GM18867 (cell line): Measurements from ENCODE around the gene HSH2D.
"Not testable (repeated sequence)": the region's sequence is repeated elsewhere in the genome, so short reads cannot be mapped to it uniquely, and the experiment has no call there.

Experiments
- ATAC-seq: cut with Tn5 transposase; IDR thresholded peaks from one replicate; pipeline ENCODE4 v1.9.1; 2021; ENCODE audit warnings: mild to moderate bottlenecking, moderate library complexity; ENCODE audit not compliant: unreplicated experiment

HSH2D gene, protein sequence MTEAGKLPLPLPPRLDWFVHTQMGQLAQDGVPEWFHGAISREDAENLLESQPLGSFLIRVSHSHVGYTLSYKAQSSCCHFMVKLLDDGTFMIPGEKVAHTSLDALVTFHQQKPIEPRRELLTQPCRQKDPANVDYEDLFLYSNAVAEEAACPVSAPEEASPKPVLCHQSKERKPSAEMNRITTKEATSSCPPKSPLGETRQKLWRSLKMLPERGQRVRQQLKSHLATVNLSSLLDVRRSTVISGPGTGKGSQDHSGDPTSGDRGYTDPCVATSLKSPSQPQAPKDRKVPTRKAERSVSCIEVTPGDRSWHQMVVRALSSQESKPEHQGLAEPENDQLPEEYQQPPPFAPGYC

DNA sequence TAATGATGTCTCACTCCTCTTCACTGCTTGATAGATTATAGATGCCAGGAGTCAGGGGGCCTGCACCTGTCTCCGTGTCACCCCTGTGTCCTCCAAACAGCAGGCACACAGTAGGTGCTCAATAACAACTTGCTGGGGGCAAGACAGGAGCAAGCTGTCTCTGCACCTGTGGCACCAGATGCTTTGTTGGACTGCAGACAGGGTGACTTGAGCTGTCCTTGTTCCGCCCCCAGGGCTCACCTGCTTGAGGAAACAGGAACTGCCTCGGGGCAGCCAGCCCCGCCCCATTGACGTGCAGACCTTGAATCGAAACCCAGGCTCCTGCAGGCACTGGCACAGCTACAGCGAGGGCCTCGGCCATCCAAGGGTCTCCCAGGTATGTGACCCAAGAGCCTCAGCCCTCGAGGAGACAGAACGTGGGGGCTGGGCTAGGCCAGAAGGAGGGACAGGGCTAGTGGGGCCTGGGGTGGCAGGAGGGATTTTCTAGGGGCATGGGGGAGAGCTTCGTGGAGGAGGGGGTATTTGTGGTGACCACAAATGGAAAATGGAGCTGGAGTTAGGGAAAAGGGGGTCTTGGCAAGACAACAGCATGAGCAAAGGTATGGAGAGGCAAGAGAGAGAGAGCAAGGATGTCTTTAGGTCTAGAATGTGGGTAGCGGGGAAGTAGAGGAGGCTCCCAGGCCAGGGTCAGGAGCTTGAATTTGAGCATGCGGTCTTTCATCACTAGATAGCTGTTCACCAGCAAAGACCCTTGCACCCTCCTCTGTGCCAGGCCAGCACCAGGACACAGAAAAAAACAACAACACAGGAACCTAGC lies at the start of gene HSH2D:
HSH2D (plus strand) TSS at position 287 of the 817 bp plus-strand sequence. CDS start 5,066 bp downstream, outside the sequence.
- peak; percentile 72 for ATAC-seq

DNA sequence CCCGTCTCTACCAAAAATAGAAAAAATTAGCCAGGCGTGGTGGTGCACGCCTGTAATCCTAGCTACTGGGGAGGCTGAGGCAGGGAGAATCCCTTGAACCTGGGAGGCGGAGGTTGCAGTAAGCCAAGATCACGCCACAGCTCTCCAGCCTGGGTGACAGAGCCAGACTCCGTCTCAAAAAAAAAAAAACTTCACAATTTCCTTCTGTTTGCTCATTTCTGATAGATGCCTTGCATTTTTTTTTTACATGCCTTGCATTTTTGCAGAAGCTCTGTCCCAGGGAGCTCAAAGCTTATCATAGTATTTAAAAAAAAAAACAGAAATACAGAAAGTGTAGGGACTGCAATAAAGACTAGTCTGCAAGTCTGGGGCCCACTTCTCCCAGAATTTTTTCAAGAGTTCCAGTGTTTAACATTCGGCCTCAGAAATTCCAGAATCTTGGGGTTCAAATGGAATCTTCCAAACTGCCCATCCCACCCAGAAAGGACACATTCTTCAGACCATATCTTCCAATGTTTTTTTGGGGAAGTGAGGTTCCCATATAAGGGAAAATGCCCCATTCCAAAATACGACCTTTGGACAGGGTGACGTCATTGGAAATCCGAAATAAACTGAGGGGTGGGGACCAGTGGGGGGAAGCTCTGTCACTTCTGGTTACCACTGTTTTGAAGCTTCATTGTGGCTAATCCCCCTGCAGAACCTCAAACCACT lies 49.0 kb upstream of the HSH2D start:
- ATAC-seq = no peak

DNA sequence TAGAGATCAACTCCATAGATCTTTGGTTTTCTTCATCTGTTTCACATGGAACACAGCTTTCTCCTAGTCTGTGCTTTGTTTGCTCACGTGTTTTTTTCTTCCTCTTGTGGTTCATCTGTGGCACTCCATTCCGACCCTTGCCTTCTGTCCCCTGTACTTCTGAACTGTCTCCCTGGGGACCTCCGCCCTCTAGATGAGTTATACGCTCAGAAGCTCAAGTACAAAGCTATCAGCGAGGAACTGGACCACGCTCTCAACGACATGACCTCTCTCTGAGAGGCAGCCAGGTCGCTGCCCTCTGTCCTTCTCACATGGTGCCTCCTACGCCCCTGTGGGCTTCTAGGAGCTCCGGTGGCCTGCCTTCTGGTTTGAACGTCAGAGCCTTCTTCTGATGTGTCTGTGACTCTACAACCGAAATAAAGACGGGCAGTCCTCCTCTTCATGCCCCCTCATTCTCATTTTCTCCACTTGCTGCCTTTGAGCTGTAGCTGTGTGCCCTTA lies 48.4 kb upstream of the HSH2D start:
- ATAC-seq = no peak

DNA sequence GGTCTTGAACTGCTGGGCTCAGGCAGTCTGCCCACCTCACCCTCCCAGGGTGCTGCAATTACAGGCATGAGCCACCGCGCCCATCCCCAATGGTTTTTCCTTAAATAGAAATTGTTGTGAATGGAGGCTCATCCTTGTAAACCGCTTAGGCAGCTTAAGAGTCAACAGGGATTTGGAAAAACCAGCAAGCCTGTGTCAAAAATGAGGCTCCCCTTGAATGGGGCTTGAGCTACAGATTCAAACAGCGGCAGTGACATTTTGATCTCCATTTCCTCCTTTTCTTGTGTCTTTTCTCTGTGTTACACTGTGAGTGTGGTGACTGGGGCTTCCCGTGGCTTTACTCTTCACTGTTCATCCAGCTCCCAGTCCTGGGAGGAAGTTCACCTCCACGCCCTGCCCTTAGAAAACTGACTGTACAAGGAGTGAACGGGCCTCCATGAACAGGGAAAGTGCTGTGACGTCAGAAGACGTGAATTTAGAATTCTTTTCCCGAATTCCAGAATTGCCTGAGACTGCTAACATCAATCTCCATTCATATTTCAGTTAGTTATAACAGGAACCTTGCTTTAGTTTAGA lies 47.1 kb upstream of the HSH2D start:
- no peak for ATAC-seq

DNA sequence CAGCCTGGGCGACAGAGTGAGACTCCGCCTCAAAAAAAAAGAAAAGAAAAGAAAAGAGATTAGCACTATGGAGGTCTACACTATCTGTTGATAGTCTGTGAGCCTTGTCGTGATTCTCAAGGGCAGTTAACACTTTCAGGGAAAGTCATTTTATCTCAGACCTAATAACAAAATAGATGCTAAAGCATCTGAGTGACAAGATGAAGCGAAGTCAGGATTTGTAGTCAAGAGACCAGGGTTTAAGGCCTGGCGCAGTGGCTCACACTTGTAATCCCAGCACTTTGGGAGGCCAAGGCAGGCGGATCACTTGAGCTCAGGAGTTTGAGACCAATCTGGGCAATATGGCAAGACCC lies 45.1 kb upstream of the HSH2D start:
- no peak for ATAC-seq

DNA sequence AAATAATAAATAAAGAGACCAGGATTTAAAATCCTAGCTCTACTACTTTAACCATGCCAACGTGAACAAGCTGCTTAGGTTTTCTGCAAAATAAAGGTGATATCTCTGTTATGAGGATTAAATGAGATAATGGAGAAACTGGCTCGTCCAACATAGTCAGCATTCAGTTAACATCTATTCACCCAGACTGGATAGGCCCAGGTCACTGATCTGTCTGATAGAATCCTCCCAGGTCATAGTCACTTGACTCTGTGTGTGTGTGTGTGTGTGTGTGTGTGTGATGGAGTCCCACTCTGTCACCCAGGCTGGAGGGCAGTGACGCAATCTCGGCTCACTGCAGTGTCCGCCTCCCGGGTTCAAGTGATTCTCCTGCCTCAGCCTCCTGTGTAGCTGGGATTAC lies 44.7 kb upstream of the HSH2D start:
- ATAC-seq = no peak

DNA sequence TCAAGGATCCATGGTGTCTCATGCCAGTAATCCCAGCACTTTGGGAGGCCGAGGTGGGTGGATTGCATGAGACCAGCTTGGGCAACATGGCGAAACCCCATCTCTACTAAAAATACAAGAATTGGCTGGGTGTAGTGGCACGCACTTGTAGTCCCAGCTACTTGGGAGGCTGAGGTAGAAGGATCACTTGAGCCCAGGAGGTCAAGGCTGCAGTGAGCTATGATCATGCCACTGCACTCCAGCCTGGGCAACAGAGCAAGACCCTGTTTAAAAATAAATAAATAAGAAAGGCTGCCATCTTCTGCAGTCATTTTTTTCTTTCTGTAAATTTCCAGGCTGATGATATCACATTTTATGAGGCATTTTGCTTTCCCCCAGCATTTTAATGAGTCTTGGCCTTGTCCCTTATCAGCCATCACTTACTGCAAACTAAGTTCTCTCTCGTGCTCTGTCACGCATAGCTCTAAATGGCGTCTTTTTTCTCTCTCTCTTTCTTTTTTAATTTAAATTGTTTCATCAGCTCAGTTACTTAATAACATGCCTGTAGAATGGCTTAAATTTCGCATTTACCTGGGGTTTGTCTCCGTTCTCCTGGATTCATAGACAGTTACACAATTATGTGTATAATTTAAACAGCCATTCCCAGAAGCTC lies 44.0 kb upstream of the HSH2D start:
- not testable (repeated sequence) for ATAC-seq

DNA sequence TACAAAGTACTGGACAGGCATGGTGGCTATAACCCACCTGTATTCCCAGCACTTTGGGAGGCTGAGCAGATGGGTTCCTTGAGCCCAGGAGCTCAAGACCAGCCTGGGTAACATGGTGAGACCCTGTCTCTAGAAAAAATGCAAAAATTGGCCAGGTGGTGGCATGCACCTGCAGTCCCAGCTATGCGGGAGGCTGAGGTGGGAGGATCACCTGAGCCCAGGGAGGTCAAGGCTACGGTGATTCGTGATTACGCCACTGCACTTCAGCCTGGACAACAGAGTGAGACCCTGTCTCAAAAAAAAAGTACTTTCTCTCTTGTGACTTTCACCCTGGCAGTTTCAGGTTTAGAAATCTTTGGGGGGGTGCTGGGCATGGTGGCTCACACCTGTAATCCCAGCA lies 43.0 kb upstream of the HSH2D start:
- ATAC-seq = no peak

DNA sequence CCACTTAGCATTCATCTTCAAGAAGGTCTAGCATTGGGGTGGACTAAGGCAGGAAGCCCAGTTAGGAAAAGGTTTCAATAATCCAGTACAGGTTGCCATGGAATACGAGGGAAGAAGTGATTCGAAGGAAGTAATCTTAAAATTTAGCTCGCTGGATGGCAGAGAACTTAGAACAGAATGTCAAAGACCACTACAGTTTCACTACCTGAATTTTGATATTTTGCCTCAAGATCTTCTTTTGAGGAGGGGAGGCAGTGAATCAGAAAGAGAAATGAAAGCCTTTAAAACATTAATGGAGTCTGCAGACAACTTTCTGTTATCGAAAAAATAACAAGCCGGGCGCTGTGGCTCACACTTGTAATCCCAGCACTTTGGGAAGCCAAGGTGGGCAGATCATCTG lies 38.8 kb upstream of the HSH2D start:
- no peak for ATAC-seq

DNA sequence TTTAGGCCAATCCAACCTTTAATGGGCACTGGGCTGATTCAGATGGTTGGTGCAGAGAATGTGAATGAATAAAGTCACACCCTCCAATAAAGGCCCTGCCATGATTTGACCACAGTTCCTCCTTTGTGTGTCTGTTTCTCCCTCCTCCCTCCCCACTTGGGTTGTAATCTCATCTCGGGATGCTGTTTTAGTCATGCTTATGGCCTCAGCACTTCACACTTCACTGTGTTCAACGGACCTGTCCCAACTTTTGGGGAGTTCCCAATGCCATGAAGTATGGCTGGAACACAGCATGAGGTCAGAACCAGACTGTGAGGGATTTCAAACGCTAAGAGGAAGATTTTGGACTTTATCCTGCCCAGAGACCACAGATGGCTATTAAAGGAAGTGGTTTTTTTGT lies 37.4 kb upstream of the HSH2D start:
- ATAC-seq = no peak

DNA sequence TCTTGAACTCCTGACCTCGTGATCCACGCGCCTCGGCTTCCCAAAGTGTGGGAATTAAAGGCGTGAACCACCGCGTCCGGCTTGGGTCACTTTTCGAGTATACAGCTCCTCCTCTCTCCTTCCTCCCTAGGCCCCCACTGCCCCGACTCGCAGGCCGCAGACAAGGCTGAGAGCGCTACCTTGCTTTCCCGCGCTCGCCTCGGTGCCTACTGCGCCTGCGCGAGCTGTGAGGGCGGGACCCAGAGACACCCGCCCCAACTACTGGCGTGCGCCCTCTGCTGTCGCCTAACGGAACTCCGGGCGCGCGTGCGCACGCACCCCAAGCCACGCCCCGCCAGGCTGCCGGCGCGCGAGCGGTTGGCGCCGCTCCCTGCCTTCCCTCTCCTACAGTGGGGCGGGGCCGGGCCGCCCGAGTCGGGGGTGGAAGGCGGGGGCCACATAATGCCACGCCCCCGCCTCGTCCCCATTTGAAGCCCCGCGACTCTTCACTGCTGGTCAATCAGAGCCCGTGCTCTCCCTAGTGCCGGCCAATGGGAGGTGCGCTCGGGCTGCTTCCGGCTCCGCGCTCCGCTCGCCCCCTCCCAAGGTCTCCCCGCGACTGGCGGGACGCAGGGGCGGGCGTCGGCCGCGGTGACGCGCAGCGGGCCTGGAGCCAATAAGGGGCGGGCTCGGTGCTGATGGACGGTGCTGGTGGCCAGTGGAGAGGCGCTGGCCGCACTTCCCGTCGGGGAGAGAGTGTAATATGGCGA lies 32.2 kb upstream of the HSH2D start, which contains the start of gene RAB8A:
RAB8A (plus strand) TSS at position 730 of the 749 bp plus-strand sequence; CDS start at position 743, 13 bp downstream.
- peak; percentile 88 for ATAC-seq

DNA sequence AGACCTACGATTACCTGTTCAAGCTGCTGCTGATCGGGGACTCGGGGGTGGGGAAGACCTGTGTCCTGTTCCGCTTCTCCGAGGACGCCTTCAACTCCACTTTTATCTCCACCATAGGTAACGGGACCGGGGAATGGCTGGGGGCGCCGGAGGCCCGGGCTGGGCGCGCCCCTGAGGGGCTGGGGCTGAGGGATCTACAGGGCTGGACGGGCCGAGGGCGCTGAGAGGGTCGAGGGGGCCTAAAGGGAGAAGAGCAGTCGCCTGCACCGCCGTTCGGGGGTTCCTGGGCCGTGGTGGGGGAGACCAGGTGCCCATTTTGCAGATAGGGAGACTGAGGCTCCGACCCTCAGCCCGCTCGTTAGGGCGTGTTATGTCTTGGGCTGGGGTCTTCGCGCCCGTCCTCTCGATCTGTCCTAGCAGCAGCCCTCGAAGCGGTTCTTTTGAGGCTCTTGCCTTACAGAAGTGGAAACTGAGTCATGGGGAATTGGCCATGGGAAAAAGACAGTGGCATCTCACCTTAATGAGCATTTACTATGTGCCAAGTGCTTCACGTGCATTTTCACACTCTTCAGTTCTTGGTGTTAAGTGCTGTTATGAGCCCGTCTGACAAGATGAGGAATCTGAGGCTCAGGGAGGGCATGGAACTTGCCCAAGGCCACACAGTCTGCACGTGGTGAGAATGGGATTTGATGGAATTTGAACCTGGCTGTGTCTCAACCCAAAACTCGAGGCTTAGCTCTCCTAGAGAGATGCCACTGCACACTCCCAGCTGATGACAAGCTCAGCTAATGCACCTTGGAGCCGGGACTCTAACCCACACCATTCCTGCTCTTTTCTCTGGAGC lies 31.4 kb upstream of the HSH2D start:
- ATAC-seq = no peak

DNA sequence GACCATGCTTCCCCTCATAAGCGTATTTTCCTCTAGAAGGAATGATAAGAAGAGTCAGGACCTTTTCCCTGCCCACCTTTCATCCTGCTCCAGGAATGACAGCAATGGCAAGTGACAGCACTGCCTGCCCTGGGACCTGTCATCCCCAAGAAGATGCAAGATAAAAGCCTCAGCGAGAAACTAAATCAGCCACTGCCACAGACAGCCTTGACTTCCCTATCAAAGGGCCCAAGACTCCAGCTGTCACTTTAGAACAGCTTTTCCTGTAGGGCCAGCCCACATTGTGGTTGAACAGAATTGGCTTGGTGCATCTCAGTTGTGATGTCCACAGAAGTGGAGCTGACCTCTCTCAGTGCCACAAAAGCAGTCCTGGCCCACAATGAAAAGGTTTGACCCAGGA lies 30.7 kb upstream of the HSH2D start:
- ATAC-seq = no peak

DNA sequence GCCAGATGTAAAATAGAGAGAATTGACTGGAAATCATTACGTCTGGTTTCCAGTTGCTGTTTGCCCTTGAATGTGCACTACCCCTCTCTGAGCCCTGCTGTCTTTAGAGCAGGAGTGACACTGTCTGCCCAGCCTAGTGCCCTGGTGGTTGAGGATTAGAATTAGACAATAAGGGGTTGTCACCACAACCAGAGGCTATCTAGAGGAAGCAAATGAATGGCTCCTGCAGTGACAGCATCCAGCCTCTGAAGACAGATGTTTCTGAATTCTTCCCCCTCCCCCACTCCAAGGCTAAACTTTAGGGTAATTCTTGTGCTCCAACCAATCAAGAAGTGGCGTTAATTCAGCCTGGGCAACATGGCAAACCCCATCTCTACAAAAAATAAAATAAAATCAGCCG lies 29.8 kb upstream of the HSH2D start:
- no peak for ATAC-seq

DNA sequence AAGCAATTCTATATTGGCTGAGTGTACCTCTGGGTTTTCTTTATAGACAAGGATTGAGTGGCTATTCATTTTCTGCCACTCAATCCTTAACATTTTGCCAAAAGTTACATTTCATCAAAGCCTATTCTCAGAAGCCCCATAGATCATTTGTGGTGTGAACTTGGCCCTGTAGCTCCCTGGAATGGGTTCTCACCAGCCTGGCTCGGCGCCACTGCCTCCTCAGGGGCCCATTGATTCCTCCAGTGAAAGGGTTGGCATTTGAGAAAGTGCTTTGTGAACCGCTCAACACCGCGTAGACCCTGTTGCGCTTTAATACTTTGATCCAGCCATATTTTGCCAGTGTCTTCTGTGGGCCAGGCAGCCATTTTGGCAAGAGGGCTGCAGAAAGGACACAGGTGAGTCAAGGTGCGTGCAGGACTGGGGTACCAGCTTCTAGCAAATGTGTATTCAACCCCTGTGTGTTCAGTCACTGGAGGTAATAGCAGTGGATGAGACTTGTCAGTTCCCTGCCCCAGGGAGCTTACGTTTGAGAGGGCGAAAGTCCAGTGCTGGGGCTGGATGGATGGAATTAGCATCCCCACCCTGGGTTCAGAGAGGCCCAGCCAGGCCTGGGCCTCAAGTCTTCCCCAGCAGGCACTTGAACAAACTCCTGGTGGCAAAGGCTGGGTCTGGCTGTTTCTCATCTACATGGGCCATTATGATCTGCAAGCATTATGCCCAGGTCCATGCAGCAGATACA lies 28.0 kb upstream of the HSH2D start:
- no peak for ATAC-seq

DNA sequence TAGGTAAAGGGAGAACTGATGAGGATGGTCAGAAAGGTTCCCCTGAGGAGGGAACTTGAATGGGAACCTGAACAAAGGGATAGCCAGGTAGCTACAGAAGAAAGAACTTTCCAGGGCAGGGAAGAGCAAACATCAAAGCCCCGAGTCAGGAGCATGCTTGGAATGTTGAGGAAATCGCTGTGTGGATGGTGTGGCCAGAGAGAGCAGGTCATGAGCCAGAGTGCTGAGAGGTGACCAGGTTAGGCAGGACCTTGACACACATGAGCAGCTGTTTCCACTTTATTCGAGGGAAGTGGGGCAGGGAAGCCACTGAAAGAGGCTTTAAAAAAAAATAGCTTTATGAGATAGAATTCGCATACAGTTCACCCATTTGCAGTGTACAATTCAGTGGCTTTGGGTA lies 27.4 kb upstream of the HSH2D start:
- no peak for ATAC-seq

DNA sequence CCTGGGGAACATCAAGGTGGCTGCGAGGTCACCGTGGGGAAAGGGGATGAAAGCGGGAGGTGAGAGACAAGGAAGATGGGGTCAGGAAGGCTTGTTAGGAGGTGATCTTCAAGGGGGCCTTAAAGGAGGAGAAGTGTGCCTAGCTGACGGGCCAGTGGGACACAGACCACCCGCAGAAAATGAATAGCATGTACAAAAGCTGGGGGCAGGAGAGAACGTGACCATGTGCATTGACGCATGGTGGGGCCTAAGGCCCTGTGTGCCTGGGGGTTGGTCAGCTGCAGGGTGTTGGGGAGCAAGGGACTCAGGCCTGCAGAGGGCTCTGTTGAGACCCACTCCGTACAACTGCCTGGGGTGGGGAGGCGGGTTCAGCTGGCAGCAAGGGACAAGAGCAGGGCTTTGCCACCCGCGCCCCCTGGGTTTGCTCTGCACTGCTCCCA lies 25.9 kb upstream of the HSH2D start:
- ATAC-seq = no peak

DNA sequence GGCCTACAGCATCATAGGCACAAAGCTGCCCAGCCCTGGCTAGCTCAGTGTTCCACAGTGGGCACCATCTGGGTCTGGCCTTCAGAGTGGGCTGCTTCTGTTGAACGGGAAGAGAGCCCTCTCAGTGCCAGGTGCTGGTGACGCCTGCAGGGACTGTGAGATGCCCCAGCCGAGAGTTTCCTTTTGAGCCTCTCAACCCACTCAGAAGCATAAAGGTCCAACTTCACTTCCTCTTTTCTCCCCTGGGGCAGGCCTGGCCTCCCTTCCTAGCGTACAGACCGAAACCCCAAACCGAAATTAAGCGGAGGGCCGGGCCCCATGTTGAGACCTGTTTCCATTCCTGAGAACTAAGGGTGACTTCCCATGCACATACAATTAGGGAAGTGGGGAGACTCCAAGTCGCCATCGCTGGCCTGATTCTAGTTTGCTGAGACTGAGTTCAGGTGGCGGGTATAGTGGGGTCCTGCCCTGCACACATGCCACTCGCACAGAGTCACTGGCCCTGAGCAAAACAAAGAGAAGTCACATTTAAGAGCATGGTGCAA lies 24.9 kb upstream of the HSH2D start:
- peak; percentile 71 for ATAC-seq
